HG03280 (cell line): ENCODE data around the gene TRNT1.
A peak's percentile ranks its signal among the peaks of the same experiment; 100 is the strongest.

Experiments used
- ATAC-seq: cut with Tn5 transposase; IDR thresholded peaks from one replicate; pipeline ENCODE4 v1.9.1; 2021; ENCODE audit warnings: mild to moderate bottlenecking, moderate library complexity; ENCODE audit not compliant: unreplicated experiment

The TRNT1 gene

GRCh38 chr3:3177861-3178497, 51.2 kb downstream of the TRNT1 start:
- no peak for ATAC-seq

GRCh38 chr3:3178498-3179328, 52.0 kb downstream of the TRNT1 start:
- ATAC-seq = no peak

- peak; percentile 99 for ATAC-seq
These were observed 52.8 kb downstream of the TRNT1 start, which contains the start of gene CRBN for GRCh38 chr3:3179407-3180094. CRBN (minus strand) TSS chr3:3179691; CDS start chr3:3179687, 4 bp downstream.

- ATAC-seq = no peak
These were observed 53.7 kb downstream of the TRNT1 start for GRCh38 chr3:3180456-3180855.

- ATAC-seq = no peak
These were observed 58.1 kb downstream of the TRNT1 start for GRCh38 chr3:3184876-3185275.

- no peak for ATAC-seq
These were observed 62.5 kb downstream of the TRNT1 start for GRCh38 chr3:3189102-3189727.

GRCh38 chr3:3189961-3190360, 63.2 kb downstream of the TRNT1 start:
- no peak for ATAC-seq

GRCh38 chr3:3191675-3192285, 65.0 kb downstream of the TRNT1 start:
- no peak for ATAC-seq

GRCh38 chr3:3192286-3192675, 65.5 kb downstream of the TRNT1 start:
- ATAC-seq = no peak

GRCh38 chr3:3194861-3195260, 68.1 kb downstream of the TRNT1 start:
- no peak for ATAC-seq

- no peak for ATAC-seq
These were observed 69.6 kb downstream of the TRNT1 start for GRCh38 chr3:3196148-3196861.
